Vagina (tissue), 2 donors: ENCODE measurements around the gene UNC80. TPM values are rescaled to one million over a fixed set of nuclear protein-coding genes. Genes with fewer than 3 reads are reported as not detected.

Experiments used
- DNase-seq, 2 donors: peaks; one replicate each; pipeline ENCODE4 v3.0.0-alpha.2; 2017; ENCODE audit errors: extremely low spot score in 2 of 2
- H3K27ac ChIP-seq: fragments of 200-600 bp; sonication (generic); one replicate; pipeline ENCODE4 v1.5.1; 2019
- H3K27me3 ChIP-seq: fragments of 200-600 bp; sonication (generic); one replicate; pipeline ENCODE4 v1.5.1; 2019
- H3K36me3 ChIP-seq, 2 donors: fragments of 200-600 bp; sonication (generic); one replicate each; pipeline ENCODE4 v1.5.1; 2017 to 2019
- H3K4me1 ChIP-seq: fragments of 200-600 bp; sonication (generic); one replicate; pipeline ENCODE4 v1.5.1; 2019
- H3K4me3 ChIP-seq, 2 donors: fragments of 200-600 bp; sonication (generic); 1 replicate in 1 of 2; 2 replicates in 1 of 2; pipeline ENCODE4 v1.5.1; 2016 to 2019
- H3K9me3 ChIP-seq: fragments of 200-600 bp; sonication (generic); one replicate; pipeline ENCODE4 v1.5.1; 2019
- POLR2A ChIP-seq, 2 donors: fragments of 450-650 bp; IDR thresholded peaks; one replicate each; pipeline ENCODE4 v1.6.1; 2017; ENCODE audit warnings: antibody characterized with exemption in 2 of 2, mild to moderate bottlenecking in 2 of 2, moderate library complexity in 2 of 2
- POLR2AphosphoS5 ChIP-seq, 2 donors: sonication (generic); formaldehyde crosslinking; IDR thresholded peaks; one replicate each; pipeline ENCODE4 v1.9.0; 2017; ENCODE audit warnings: antibody characterized with exemption in 2 of 2, mild to moderate bottlenecking in 2 of 2, low read depth in 1 of 2; ENCODE audit not compliant: insufficient read depth in 1 of 2
- intact Hi-C: fragments of 100-400 bp; cut with DNase I; formaldehyde crosslinking; loops from one replicate; pipeline ENCODE4 v1.15.1; 2023
- total RNA-seq: library from RNA; depleted of rRNA; stranded (reverse); fragments of >200 nt; gene quantifications from one replicate; pipeline ENCODE4 v1.2.3, GENCODE V29; 2016
- TF ChIP-seq, protein P1 (sequence below), 3 experiments: fragments of 450-650 bp in 2 of 3; fragments of 200-600 bp in 1 of 3; sonication (generic) in 1 of 3; IDR thresholded peaks; one replicate each; pipeline ENCODE4 v1.5.1; 2017 to 2019; ENCODE audit warnings: antibody characterized with exemption in 3 of 3, mild to moderate bottlenecking in 2 of 3, moderate library complexity in 2 of 3

Gene UNC80
- total RNA-seq, 1 donor from 2014 or later = 0.25 TPM

DNA sequence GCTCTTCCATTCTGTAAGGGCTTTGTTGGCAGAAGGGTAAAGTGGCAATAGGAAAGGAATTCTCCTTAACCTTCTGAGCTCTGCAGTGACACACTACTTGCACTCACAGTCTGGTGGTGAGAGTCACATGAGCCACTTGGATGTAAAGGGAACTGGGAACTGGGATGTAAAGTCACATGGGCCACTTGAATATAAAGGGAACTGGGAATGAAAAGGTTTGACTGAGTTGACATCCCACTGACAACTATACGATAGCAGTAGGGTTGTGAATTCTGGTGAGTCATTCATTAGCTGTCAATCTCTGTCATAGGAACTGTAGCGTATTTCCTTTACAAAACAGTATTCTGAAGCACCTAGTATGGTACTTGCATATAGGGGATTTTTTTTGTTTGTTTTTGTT, 236.3 kb downstream of the UNC80 start:
- Histone ChIP-seq H3K4me3 (no peak overlapping the region), H3K4me1 (peaks cover 35% of the 10 kb centered on the region), H3K27me3 (no peaks in the 10 kb centered on the region), H3K36me3 (peaks cover 0 to 8% of the 10 kb centered on the region in 2 donors), H3K27ac (no peak overlapping the region), H3K9me3 (no peaks in the 10 kb centered on the region)
- no peak for DNase-seq
- TF ChIP-seq POLR2A (IDR thresholded peaks at IDR 0.05) (no peak), POLR2AphosphoS5 (IDR thresholded peaks at IDR 0.05; ENCODE audit: insufficient read depth in 1 of 2, low read depth in 1 of 2) (no peak)
- TF ChIP-seq, protein P1, sequence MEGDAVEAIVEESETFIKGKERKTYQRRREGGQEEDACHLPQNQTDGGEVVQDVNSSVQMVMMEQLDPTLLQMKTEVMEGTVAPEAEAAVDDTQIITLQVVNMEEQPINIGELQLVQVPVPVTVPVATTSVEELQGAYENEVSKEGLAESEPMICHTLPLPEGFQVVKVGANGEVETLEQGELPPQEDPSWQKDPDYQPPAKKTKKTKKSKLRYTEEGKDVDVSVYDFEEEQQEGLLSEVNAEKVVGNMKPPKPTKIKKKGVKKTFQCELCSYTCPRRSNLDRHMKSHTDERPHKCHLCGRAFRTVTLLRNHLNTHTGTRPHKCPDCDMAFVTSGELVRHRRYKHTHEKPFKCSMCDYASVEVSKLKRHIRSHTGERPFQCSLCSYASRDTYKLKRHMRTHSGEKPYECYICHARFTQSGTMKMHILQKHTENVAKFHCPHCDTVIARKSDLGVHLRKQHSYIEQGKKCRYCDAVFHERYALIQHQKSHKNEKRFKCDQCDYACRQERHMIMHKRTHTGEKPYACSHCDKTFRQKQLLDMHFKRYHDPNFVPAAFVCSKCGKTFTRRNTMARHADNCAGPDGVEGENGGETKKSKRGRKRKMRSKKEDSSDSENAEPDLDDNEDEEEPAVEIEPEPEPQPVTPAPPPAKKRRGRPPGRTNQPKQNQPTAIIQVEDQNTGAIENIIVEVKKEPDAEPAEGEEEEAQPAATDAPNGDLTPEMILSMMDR (IDR thresholded peaks at IDR 0.05) = no peak
- intact Hi-C loops = loop anchor here (10.0 kb wide), 1 partner anchor 167 kb away; the partner anchor contains the start of gene KANSL1L

DNA sequence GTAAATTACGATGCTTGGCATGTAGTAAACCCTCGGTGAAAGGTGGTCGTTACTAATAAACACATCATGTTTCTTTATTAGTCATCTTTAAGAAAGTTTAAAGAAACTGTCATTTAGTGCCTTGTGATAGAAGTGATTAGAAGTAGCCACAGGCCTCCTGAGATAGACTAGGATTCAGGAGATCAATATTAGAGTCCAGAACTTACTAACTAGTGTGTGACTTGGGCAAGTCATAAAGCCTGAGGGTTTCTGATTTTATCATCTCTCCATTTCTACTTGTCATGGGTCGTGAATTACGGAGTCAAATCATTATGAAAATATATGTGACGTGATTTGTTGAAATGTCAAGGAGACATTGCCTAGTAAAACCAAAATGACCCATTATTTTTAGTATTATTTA, 237.5 kb downstream of the UNC80 start:
- Histone ChIP-seq H3K36me3 (peaks cover 0 to 8% of the 10 kb centered on the region in 2 donors), H3K27ac (no peak overlapping the region), H3K27me3 (no peaks in the 10 kb centered on the region), H3K9me3 (no peaks in the 10 kb centered on the region), H3K4me1 (peaks cover 22% of the 10 kb centered on the region), H3K4me3 (no peak overlapping the region)
- DNase-seq = no peak
- TF ChIP-seq POLR2A (IDR thresholded peaks at IDR 0.05) (no peak), POLR2AphosphoS5 (IDR thresholded peaks at IDR 0.05; ENCODE audit: insufficient read depth in 1 of 2, low read depth in 1 of 2) (no peak)
- intact Hi-C loops = loop anchor here (10.0 kb wide), 1 partner anchor 166 kb away; the partner anchor contains the start of gene KANSL1L

DNA sequence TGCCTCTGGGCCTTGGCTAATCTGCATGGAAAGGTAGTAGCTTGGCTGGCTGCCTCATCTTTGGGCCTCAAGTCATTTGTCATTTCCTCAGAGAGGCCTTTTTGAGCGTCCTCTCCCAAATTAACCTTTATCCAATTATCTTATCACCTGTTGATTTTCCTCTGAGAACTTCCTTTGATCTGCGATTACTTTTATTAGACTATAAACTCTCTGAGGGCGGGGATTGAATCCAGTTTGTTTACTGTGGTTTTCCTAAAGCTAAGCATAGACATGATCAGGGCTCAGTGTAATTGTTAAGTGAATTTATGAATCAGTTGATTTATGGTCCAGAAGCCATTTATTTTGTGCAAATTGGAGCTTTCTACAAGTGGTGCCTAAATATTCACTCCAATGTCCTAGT, 238.3 kb downstream of the UNC80 start:
- intact Hi-C loops = loop anchor here (10.0 kb wide), 1 partner anchor 165 kb away; the partner anchor contains the start of gene KANSL1L

DNA sequence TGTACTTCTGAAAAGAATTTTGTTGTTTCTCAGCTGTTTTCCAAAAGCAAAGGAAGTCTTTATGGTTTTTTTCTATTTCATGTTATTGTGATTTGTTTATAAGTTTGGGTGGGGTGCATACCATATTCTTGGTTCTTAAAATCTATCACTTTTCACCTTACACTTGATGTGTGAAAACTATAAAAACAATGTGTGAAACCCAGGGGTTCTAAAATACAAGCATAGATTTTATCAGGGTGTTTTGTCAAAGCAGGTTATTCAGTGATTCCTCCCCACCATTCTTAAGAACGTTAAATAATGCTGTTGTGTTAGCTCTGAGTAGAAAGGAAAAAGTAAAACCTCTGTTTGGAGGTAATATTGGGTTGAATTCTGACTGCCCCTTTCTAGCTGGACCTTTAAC, 248.5 kb downstream of the UNC80 start:
- H3K4me1 ChIP-seq = peaks cover 3% of the 10 kb centered on the region
- no peaks in the 10 kb centered on the region for H3K9me3 ChIP-seq
- intact Hi-C loops = no loop called here
- H3K27ac ChIP-seq = no peak overlapping the region
- H3K36me3 ChIP-seq = peaks cover 0 to 63% of the 10 kb centered on the region in 2 donors
- H3K4me3 ChIP-seq = no peak overlapping the region
- DNase-seq = no peak
- TF ChIP-seq, protein P1 (IDR thresholded peaks at IDR 0.05) = no peak
- TF ChIP-seq POLR2AphosphoS5 (IDR thresholded peaks at IDR 0.05; ENCODE audit: insufficient read depth in 1 of 2, low read depth in 1 of 2) (no peak), POLR2A (IDR thresholded peaks at IDR 0.05) (no peak)
- H3K27me3 ChIP-seq = no peaks in the 10 kb centered on the region

More for the DNA sequence above, 238.3 kb downstream of the UNC80 start:
- no peak for DNase-seq
- Histone ChIP-seq H3K36me3 (peaks cover 0 to 8% of the 10 kb centered on the region in 2 donors), H3K27me3 (no peaks in the 10 kb centered on the region), H3K4me3 (no peak overlapping the region), H3K4me1 (peaks cover 15% of the 10 kb centered on the region), H3K9me3 (no peaks in the 10 kb centered on the region), H3K27ac (no peak overlapping the region)
- TF ChIP-seq, protein P1 (IDR thresholded peaks at IDR 0.05) = no peak
- TF ChIP-seq POLR2AphosphoS5 (IDR thresholded peaks at IDR 0.05; ENCODE audit: insufficient read depth in 1 of 2, low read depth in 1 of 2) (no peak), POLR2A (IDR thresholded peaks at IDR 0.05) (no peak)

DNA sequence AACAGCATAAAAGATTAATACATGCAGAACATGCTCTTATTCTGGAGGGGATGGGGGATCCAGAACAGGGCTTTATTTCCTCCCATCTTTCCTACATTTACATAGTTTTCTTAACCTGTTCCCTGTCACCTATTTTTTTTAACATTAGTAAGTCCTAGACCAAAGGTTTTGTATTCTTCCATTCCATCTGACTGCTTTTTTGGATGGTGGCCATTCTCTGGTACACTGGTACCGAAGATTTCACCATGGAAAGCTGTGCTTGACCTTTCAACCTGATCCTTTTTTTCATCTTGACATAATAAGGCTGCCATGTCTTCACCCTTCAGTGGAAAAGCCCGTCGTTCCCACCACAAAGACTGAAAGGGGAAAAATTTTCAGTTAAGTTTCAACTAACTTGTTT, 251.2 kb downstream of the UNC80 start:
- H3K4me1 ChIP-seq = no peaks in the 10 kb centered on the region
- H3K9me3 ChIP-seq = no peaks in the 10 kb centered on the region
- no peaks in the 10 kb centered on the region for H3K27me3 ChIP-seq
- TF ChIP-seq POLR2AphosphoS5 (IDR thresholded peaks at IDR 0.05; ENCODE audit: insufficient read depth in 1 of 2, low read depth in 1 of 2) (no peak), POLR2A (IDR thresholded peaks at IDR 0.05) (no peak)
- TF ChIP-seq, protein P1 (IDR thresholded peaks at IDR 0.05) = no peak
- H3K36me3 ChIP-seq = peaks cover 0 to 54% of the 10 kb centered on the region in 2 donors
- no peak overlapping the region for H3K4me3 ChIP-seq
- no peak for DNase-seq
- intact Hi-C loops = no loop called here
- H3K27ac ChIP-seq = no peak overlapping the region
